AG04450 (cell line): ENCODE data around the gene ARID1A. TPM values are rescaled to one million over a fixed set of nuclear protein-coding genes. Genes with fewer than 3 reads are reported as not detected.

Experiments used
- CTCF ChIA-PET: fragments of 300-600, 350-600 bp; formaldehyde crosslinking; extraction: SDS; loops from one replicate; lab custom pipeline; 2022; ENCODE audit warnings: antibody characterized with exemption, inconsistent platforms; lab: Charles Lee
- POLR2A ChIA-PET: fragments of 350-600 bp; formaldehyde crosslinking; extraction: SDS; loops from one replicate; lab custom pipeline; 2021; ENCODE audit warnings: antibody characterized with exemption, inconsistent platforms; lab: Yijun Ruan, JAX
- DNase-seq: peaks from one replicate; pipeline ENCODE4 v3.0.0-alpha.2; 2011; ENCODE audit warnings: low read depth, low spot score
- H3K27ac ChIP-seq: one replicate; pipeline ENCODE4 v1.5.1; 2012; ENCODE audit warnings: low read depth, low read length, control low read depth
- H3K27me3 ChIP-seq: one replicate; pipeline ENCODE4 v1.6.0; 2012; ENCODE audit warnings: low read length; ENCODE audit not compliant: control insufficient read depth, insufficient read depth
- H3K4me3 ChIP-seq: 2 replicates; pipeline ENCODE4 v1.5.1; 2011; ENCODE audit warnings: mild to moderate bottlenecking, low read depth, low read length, control low read depth
- H3K9me3 ChIP-seq: 2 replicates; pipeline ENCODE4 v1.5.1; 2012; ENCODE audit warnings: low read length; ENCODE audit not compliant: control insufficient read depth, insufficient read depth
- CTCF ChIP-seq: IDR thresholded peaks from 2 replicates; pipeline ENCODE4 v1.5.1; 2011; ENCODE audit warnings: low read depth, low read length, control low read depth, inconsistent platforms
- polyA plus RNA-seq: library from polyadenylated mRNA; depleted of rRNA; stranded (reverse); fragments of >200 nt; gene quantifications from 2 replicates; pipeline ENCODE4 v1.2.3, GENCODE V29; 2011

ARID1A gene
- polyA plus RNA-seq, 1 experiment: 16.4 TPM

- POLR2A ChIA-PET: no interaction called here
- CTCF ChIA-PET: interaction anchor here (0.6 to 8.4 kb wide), 9 partner anchors 9 to 253 kb away, joined by 3 to 424 read pairs (median 4); no protein-coding TSS in a partner anchor
- TF ChIP-seq CTCF: no peak
These were observed 95.3 kb downstream of the ARID1A start for GRCh38 chr1:26791148-26791547.

GRCh38 chr1:26791626-26792025, 95.8 kb downstream of the ARID1A start:
- H3K27me3 ChIP-seq: no peaks in the 10 kb centered on the region
- no peak for DNase-seq
- ChIA-PET CTCF (interaction anchor here (0.7 to 8.4 kb wide), 4 partner anchors 8 to 189 kb away, joined by 3 to 424 read pairs (median 22); no protein-coding TSS in a partner anchor), POLR2A (no interaction called here)
- H3K4me3 ChIP-seq: no peak overlapping the region
- no peaks in the 10 kb centered on the region for H3K9me3 ChIP-seq
- no peak for TF ChIP-seq CTCF
- no peak overlapping the region for H3K27ac ChIP-seq

More at GRCh38 chr1:26791148-26791547, 95.3 kb downstream of the ARID1A start:
- no peak overlapping the region for H3K4me3 ChIP-seq
- no peaks in the 10 kb centered on the region for H3K27me3 ChIP-seq
- DNase-seq: no peak
- H3K27ac ChIP-seq: no peak overlapping the region
- no peaks in the 10 kb centered on the region for H3K9me3 ChIP-seq

GRCh38 chr1:26792924-26793323, 97.1 kb downstream of the ARID1A start:
- ChIA-PET CTCF (interaction anchor here (8.4 kb wide), 1 partner anchor 190 kb away, joined by 424 read pairs; no protein-coding TSS in a partner anchor), POLR2A (no interaction called here)

GRCh38 chr1:26794391-26794790, 98.6 kb downstream of the ARID1A start:
- no peak for DNase-seq
- TF ChIP-seq CTCF: no peak
- H3K4me3 ChIP-seq: no peak overlapping the region
- H3K27me3 ChIP-seq: no peaks in the 10 kb centered on the region
- POLR2A ChIA-PET: no interaction called here
- no peak overlapping the region for H3K27ac ChIP-seq
- CTCF ChIA-PET: interaction anchor here (0.5 to 2.3 kb wide), 3 partner anchors 184 to 399 kb away, joined by 3 to 10 read pairs (median 5); no protein-coding TSS in a partner anchor
- no peaks in the 10 kb centered on the region for H3K9me3 ChIP-seq

More at GRCh38 chr1:26792924-26793323, 97.1 kb downstream of the ARID1A start:
- no peak for TF ChIP-seq CTCF
- Histone ChIP-seq H3K27me3 (no peaks in the 10 kb centered on the region), H3K9me3 (no peaks in the 10 kb centered on the region), H3K4me3 (no peak overlapping the region), H3K27ac (no peak overlapping the region)
- no peak for DNase-seq

- no peak for TF ChIP-seq CTCF
- CTCF ChIA-PET: interaction anchor here (1.1 to 5.0 kb wide), 4 partner anchors 8 to 199 kb away, joined by 3 to 39 read pairs (median 6); no protein-coding TSS in a partner anchor
- Histone ChIP-seq H3K27me3 (no peaks in the 10 kb centered on the region), H3K9me3 (no peaks in the 10 kb centered on the region), H3K4me3 (no peak overlapping the region), H3K27ac (no peak overlapping the region)
- POLR2A ChIA-PET: interaction anchor here (1.0 kb wide), 1 partner anchor 10 kb away, joined by 3 read pairs; the partner anchor contains the start of gene PIGV
- DNase-seq: no peak
These were observed 101.8 kb downstream of the ARID1A start for GRCh38 chr1:26797627-26798026.
